ENCODE data around the gene ATAD3A. TPM values are rescaled to one million over a fixed set of nuclear protein-coding genes. Genes with fewer than 3 reads are reported as not detected.
"Not testable (repeated sequence)": the region's sequence is repeated elsewhere in the genome, so short reads cannot be mapped to it uniquely, and the experiment has no call there.

The ATAD3A gene
- total RNA-seq, 1 donor from 2014 or later = 51.9 TPM

DNA sequence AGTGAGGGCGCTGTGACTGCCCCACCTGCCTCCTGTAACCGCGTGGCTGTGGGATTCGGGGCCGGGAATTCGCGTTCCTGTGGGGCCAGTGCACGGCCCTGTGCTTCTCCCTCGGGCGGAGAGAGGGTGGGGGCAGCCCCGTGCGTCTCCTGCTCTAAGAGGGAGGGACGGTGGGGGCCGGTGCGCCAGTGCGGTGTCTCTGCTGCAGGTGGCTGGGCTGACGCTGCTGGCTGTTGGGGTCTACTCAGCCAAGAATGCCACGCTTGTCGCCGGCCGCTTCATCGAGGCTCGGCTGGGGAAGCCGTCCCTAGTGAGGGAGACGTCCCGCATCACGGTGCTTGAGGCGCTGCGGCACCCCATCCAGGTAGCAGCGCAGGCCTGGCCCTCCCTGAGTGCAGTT lies 10.6 kb downstream of the ATAD3A start:
- intact Hi-C loops (cut with micrococcal nuclease) = not testable (repeated sequence)

- intact Hi-C loops (cut with micrococcal nuclease) = not testable (repeated sequence)
Observed at GRCh38 chr1:1523226-1523625, 11.3 kb downstream of the ATAD3A start.

GRCh38 chr1:1523651-1524050 lies 11.7 kb downstream of the ATAD3A start:
- intact Hi-C loops (cut with micrococcal nuclease) = not testable (repeated sequence)

- intact Hi-C loops (cut with micrococcal nuclease) = not testable (repeated sequence)
Observed at GRCh38 chr1:1524750-1525383, 12.9 kb downstream of the ATAD3A start.

DNA sequence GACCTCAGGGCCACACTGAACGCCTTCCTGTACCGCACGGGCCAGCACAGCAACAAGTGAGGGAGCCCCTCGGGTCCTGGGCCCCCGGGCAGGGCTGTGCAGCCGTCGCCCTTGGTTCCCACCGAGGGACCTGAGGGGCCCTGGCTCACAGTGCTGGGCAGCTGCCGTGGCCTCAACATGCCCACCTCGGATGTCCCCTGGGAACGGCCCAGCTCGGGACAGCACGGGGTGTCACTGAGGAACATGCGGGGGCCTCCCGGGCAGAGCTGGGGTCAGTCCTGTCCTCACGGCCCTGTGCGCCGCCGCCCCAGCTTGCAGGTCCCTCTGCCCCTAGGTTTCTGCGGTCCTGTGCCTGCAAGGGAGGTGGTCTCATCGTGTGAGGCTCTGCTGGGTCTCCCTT lies 14.5 kb downstream of the ATAD3A start:
- intact Hi-C loops (cut with micrococcal nuclease) = not testable (repeated sequence)

GRCh38 chr1:1527092-1527816 lies 15.3 kb downstream of the ATAD3A start:
- intact Hi-C loops (cut with micrococcal nuclease) = no loop called here

GRCh38 chr1:1528301-1529267 lies 16.6 kb downstream of the ATAD3A start:
- intact Hi-C loops (cut with micrococcal nuclease) = no loop called here

GRCh38 chr1:1529321-1529720 lies 17.4 kb downstream of the ATAD3A start:
- intact Hi-C loops (cut with micrococcal nuclease) = no loop called here

DNA sequence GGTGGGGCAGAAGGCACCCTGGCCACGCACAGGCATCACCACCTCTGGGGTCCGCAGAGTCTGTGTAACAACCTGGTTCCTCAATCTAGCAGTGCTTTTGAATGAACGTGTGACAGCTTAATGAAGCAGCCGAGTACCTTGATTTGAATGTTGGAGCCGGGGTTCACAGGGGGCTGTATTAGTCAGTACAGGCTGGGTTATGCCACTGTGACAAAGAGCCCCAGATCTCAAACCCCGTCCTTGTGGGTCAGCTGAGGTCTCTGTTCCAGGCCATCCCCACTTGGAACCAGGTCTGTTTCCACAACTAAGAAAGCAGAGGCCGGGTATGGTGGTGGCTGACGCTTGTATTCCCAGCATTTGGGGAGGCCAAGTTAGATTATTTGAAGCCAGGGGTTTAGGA lies 18.0 kb downstream of the ATAD3A start:
- intact Hi-C loops (cut with micrococcal nuclease) = no loop called here

DNA sequence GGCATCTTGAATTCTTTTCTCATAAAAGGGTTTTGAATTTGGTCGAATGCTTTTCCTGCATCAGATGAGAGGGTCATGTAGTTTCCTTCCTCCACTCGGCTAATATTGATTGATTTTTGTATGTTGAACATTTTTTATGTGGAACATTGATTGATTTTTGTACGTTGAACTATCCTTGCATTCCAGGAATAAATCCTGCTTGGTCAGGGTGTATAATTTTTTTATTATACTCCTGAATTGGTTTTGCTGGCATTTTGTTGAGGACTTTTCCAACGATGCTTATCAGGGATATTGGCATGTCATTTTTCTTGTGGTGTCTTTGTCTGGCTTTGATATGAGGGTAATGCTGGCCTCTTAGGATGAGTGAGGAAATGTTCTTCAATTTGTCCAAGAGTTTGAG lies 20.0 kb downstream of the ATAD3A start:
- intact Hi-C loops (cut with micrococcal nuclease) = no loop called here

- intact Hi-C loops (cut with micrococcal nuclease) = not testable (repeated sequence)
Observed at GRCh38 chr1:1533176-1533893, 21.4 kb downstream of the ATAD3A start.

DNA sequence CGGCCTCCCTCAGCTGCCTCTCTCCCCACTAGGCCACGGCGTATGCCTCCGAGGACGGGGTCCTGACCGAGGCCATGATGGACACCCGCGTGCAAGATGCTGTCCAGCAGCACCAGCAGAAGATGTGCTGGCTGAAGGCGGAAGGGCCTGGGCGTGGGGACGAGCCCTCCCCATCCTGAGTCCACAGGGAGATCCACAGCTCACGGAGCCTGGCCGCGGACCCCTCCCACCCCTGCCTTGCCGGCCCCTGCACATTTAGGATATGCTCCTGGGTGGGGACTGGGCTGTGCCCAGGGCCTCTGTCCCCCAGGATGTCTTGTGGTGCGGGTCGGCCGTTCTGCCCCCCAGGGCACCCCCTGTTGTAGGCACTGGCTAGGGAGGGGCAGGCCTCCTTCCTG lies 21.9 kb downstream of the ATAD3A start:
- intact Hi-C loops (cut with micrococcal nuclease) = not testable (repeated sequence)

DNA sequence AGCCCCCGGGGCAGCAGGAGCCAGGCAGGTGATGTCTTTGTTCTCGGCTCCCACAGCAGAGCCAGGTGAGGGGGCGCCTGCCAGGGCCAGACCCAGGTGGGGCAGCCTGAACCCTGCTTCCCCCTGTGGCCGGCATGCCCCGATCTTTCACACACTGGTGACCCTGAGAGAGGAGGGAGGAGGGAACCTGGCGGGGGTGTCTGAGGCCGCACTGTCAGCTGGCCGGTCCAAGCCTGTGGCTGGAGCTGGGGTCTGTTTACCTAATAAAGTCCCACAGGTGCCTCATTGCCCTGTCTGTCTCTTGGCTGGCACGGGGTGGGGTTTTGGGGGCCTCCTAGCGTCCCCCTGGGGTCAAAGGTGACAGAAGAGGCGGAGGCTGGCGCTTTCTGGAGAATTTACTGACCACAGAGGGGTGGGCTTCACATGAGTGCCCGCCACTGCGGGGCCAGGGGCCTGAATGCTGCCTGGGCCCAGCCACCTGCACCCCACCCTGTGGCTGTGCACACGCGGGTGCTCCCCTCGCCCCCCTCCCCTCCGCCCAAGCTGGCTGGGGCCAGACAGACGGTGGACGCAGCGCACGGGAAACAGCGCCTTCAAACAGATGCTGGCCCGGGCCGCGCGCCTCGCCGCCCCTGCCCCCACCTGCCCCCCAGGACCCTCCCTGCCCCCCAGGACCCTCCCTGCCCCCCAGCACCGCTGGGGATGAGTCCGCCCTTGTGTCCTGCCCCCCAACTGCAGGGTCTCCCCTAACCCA lies 22.6 kb downstream of the ATAD3A start:
- intact Hi-C loops (cut with micrococcal nuclease) = no loop called here

DNA sequence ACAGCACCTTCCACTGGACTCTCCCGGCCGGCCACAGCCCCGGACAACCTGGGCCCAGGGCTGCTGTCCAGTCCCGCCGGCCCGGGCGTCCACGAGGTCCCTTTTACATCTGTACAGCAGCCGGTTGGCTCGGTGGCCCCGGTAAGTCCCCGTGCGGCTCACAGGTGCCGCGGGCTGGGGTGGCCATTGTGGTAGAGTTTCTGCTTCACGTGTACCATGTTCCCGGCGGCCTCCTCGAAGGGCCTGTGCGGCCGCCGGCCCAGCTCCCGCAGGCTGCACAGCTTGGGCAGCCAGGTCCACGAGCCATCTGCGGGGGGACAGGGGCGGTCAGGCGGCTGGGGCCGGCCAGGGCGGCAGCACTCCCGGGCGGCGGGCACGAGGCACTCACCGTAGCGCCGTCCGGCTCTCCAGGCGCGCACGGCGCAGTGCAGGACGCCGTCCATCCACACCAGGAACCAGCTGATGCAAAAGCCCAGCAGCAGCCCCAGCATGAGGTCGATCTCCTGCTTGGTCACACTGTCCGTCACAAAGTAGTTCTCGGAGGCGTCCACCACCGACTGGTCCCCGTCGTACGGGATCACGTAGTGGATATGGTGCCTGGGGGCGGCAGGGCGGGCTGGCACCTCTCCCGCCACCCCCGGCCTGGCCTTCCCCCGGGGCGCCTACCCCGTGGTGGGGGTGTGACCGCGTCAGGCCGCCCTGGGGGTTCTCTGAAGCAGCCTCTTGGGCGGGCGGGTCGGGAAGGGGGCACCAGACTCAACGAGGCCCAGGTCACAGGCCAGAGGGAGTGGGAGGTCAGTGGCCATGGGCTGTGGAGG lies 23.4 kb downstream of the ATAD3A start:
- intact Hi-C loops (cut with micrococcal nuclease) = no loop called here

DNA sequence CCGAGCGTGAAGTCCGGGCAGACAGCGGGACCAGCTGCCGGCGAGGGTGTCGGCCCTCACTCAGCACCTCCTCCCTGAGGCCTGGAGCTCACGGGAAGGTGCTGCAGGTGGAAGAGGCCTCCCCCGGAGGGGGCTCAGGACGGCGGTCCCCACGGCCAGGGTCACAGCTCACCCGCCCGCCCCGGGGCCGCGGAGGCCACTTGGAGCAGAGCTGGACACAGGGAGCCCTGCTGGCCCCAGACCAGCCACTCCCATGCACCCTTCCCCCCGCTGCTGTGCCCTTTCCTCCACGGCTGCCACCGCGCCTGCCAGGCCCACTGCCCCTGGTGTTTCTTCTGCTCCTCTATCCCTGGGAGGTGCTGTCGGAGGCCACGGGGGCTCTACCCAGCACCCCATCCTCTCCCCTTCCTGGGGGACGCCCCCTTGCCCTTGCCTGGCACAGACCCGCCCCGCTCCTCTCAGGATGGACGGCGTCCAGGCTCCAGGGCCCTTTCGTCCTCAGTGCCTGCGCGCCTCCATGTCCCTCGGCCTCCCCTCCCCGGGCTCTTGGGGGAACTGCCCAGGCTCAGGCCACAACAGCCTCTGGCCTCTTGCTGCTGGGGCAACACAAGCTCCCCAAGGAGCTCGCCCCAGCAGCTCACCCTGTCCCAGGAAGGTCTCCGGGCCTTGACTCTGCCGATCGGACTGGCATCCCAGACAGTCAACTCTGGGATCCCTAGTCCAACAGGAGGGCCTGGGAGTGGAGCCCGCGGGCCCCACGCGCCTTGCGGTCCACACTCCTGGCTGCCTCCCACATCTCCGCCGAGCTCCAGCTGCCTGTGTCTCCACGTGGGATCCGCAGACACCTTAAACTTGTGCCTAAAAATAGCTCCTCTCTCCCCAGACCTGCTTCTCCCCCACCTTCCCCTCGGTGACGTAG lies 24.3 kb downstream of the ATAD3A start:
- intact Hi-C loops (cut with micrococcal nuclease) = no loop called here

DNA sequence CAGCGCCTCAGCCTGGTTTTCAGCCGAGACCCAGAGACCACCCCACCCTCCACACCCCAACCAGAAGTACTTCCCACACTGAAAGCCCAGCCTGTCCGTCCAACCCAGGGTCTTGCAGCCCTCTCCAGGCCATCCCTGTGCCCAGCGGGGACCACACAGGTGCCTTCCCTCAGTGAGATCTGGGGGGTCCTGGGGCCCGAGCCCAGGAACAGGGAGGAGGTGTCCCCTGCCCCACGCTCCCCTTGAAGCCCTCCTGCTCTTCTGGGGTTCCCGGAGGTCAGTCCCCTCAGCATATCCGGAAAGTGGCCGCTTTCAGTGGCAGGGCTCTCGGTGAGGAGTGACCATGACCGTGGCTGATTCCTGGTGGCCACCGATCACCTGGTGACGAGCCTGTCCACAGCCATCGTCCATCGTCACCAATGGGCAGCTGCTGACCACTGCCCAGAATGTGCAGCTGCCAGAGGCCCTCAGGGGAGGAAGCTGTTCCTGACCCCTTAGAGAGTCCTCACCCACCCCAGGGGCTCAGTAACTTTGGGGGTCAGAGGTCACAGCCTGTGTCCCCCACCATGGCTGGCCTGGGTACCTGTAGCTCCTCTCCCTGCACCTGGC lies 25.1 kb downstream of the ATAD3A start:
- intact Hi-C loops (cut with micrococcal nuclease) = no loop called here

DNA sequence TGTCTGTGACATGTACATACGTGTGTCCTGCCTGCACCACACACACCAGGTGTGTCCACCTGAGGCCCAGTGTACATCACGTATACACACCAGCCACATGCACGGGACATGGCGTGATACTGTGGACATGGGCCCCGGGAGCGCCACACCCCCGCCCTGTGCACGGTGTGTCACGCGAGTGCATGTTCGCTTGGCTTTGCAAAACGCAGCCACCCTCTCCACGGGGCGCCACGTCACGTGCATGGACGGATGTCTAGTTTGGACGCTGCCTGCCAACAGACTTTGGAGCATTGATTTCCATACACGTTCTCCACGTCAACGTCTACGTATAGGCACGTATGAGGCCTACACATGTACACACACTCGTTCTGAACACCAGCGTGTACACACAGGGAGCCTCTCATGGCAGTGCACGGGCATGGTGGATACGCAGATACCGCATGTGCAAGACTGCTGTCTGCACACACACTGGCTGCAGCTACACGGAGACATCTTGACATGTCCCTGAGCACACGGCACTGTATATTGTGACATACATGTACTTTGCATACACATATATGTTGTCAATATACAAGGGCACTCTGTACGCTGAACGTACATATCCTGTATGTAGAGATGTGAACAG lies 25.8 kb downstream of the ATAD3A start:
- intact Hi-C loops (cut with micrococcal nuclease) = no loop called here

DNA sequence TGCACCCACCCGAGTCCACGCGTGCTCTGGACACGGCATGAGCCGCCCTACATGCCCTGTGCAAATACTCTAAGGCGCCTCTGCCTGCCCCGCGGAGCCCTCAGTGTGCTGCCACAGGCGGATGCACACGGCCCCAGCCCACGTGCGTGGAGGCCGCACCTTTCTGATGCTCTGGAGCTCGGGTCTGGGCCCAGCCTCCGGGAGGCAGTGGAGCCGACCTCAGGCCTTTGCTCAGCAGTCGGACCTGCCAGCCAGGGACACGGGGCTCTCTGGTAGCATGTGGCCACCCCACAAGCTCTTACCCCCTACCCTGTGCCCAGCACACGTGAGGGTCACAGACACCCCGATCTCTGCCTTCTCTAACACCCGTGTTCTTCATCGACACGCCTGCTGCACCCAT lies 26.4 kb downstream of the ATAD3A start:
- intact Hi-C loops (cut with micrococcal nuclease) = no loop called here

Measured in T-helper 2 cell treated with Interferon-gamma antibody and Interleukin-4, amounts not matched to agents 100 ng/mL and 5 ng/mL, for 36 hours (primary cell).